PC-9 (cell line): ENCODE data around the gene LRFN2.

ENCODE experiments used
- CTCF ChIP-seq: fragments of 200-600 bp; sonication (generic); conservative IDR thresholded peaks from 2 replicates; pipeline ENCODE4 v1.6.1; 2017; ENCODE audit warnings: mixed run types, antibody characterized with exemption, mild to moderate bottlenecking, moderate library complexity
- EZH2 ChIP-seq: fragments of 200-600 bp; sonication (generic); IDR thresholded peaks from 2 replicates; pipeline ENCODE4 v1.8.0; 2017; ENCODE audit warnings: antibody characterized with exemption, low read depth

- no peak for TF ChIP-seq CTCF
- TF ChIP-seq EZH2: no peak
Measured at GRCh38 chr6:40410821-40411220, 176.3 kb downstream of the LRFN2 start.
